ENCODE measurements around the gene TMEM150A. TPM values are rescaled to one million over a fixed set of nuclear protein-coding genes. Genes with fewer than 3 reads are reported as not detected.

TMEM150A gene
- total RNA-seq, 4 donors from 2014 or later: 12.9 to 29.4 (median 16.6) TPM

GRCh38 chr2:85601771-85602475, 575 bp downstream of the TMEM150A start:
- H3K27me3 ChIP-seq: no peaks in the 10 kb centered on the region
- H3K36me3 ChIP-seq: peaks cover 0 to 41% (median 4%) of the 10 kb centered on the region in 3 donors
- H3K4me3 ChIP-seq: peak overlapping the region; percentile 57 to 92 (median 78)
- no peak for TF ChIP-seq POLR2A (IDR thresholded peaks at IDR 0.05)
- no peak for TF ChIP-seq EP300 (IDR thresholded peaks at IDR 0.05)
- no peak for TF ChIP-seq CTCF (IDR thresholded peaks at IDR 0.05)
- no peaks in the 10 kb centered on the region for H3K9me3 ChIP-seq
- DNase-seq (ENCODE audit: low spot score in 2 of 2): peak in 1 of 2 donors; percentile 48
- H3K27ac ChIP-seq: peak overlapping the region; percentile 85 to 96 (median 91)
- WGBS, 2 donors: 5 to 9% methylated on average over 19 to 26 of the region's 36 CpGs
- H3K4me1 ChIP-seq: peaks cover 0 to 70% (median 34%) of the 10 kb centered on the region in 4 donors

- TF ChIP-seq CTCF (IDR thresholded peaks at IDR 0.05) (no peak), EP300 (IDR thresholded peaks at IDR 0.05) (no peak), POLR2A (IDR thresholded peaks at IDR 0.05) (no peak)
- H3K36me3 ChIP-seq: peaks cover 0 to 43% (median 4%) of the 10 kb centered on the region in 3 donors
- no peak for DNase-seq (ENCODE audit: low spot score in 2 of 2)
- peak overlapping the region; percentile 57 to 92 (median 78) for H3K4me3 ChIP-seq
- WGBS, 2 donors: 58 to 76% methylated on average over 4 to 5 of the region's 6 CpGs
- H3K9me3 ChIP-seq: no peaks in the 10 kb centered on the region
- peaks cover 0 to 71% (median 39%) of the 10 kb centered on the region in 4 donors for H3K4me1 ChIP-seq
- no peaks in the 10 kb centered on the region for H3K27me3 ChIP-seq
- peak overlapping the region; percentile 85 to 96 (median 91) for H3K27ac ChIP-seq
Observed at GRCh38 chr2:85600951-85601770, 1.3 kb downstream of the TMEM150A start.

DNA sequence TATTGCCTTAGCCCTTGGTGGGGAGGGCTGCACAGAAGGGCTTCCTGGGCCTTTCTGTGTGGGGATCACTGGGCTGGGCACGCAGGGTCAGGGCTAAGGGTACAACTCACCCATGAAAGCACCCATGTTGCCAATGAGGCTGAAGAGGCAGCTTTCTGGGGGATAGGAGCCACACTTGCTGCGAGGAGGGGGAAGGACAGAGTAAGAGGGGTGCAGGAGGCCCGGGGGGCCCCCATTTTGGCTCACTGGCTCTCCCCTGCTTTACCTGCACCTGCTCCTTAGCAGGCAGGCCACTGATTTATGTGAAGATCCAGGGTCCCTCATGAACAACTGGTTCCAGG, 2.3 kb downstream of the TMEM150A start:
- H3K4me3 ChIP-seq: no peak overlapping the region
- 84 to 85% methylated on average over 3 of the region's 3 CpGs for WGBS, 2 donors
- peaks cover 0 to 43% (median 4%) of the 10 kb centered on the region in 3 donors for H3K36me3 ChIP-seq
- H3K4me1 ChIP-seq: peaks cover 0 to 64% (median 31%) of the 10 kb centered on the region in 4 donors
- no peak for DNase-seq (ENCODE audit: low spot score in 2 of 2)
- no peak for TF ChIP-seq EP300 (IDR thresholded peaks at IDR 0.05)
- no peak for TF ChIP-seq CTCF (IDR thresholded peaks at IDR 0.05)
- TF ChIP-seq POLR2A (IDR thresholded peaks at IDR 0.05): no peak
- H3K9me3 ChIP-seq: no peaks in the 10 kb centered on the region
- no peak overlapping the region for H3K27ac ChIP-seq
- H3K27me3 ChIP-seq: no peaks in the 10 kb centered on the region

DNA sequence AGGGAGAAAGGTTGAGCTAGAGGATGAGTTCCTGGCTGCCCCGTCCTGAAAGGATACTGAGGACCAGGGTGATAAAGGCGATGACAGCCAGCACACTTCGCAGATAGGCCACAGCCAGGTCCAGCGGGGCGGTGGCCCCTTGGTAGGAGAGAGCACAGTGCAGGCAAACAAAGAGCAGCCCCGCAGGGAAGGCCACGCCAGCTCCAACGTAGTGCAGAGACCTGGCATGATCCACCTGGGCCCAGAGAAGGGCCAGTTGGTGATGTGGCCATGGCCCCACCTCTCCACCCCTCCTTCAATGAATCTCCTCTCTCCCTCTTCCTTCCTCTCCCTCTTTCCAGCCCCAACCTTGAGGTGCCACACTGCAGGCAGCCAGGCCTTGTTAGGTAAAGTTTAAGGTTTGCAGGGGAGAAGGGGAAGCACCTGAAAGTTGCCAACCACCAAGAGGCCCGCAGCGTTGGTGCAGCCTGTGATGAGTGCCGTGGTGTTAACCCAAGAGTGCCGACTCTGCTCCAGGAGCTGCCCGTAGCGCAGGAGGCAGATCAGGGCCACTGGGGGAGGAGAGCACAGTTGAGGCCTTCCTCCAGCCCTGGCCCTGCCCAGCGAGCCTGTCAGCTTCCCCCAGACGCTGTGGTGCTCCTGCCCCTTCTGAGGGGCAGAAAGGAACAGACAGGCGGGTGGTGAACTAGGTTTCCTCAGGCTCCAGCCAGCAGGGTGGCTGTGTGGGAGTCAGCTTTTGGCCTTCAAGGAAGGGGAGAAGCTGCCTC, 2.8 kb downstream of the TMEM150A start:
- Histone ChIP-seq H3K27me3 (no peaks in the 10 kb centered on the region), H3K36me3 (peaks cover 0 to 43% (median 4%) of the 10 kb centered on the region in 3 donors), H3K4me1 (peaks cover 0 to 63% (median 28%) of the 10 kb centered on the region in 4 donors), H3K4me3 (no peak overlapping the region), H3K9me3 (no peaks in the 10 kb centered on the region), H3K27ac (no peak overlapping the region)
- no peak for DNase-seq (ENCODE audit: low spot score in 2 of 2)
- TF ChIP-seq EP300 (IDR thresholded peaks at IDR 0.05) (no peak), CTCF (IDR thresholded peaks at IDR 0.05) (no peak), POLR2A (IDR thresholded peaks at IDR 0.05) (no peak)
- 64 to 71% methylated on average over 16 to 17 of the region's 17 CpGs for WGBS, 2 donors

Measured in tibial nerve (tissue), 4 donors.